Keratinocyte (primary cell): ENCODE results near the gene D2HGDH. TPM values are rescaled to one million over a fixed set of nuclear protein-coding genes. Genes with fewer than 3 reads are reported as not detected.
"Not testable (repeated sequence)": the region's sequence is repeated elsewhere in the genome, so short reads cannot be mapped to it uniquely, and the experiment has no call there.

ENCODE experiments used
- DNase-seq: peaks from one replicate; pipeline ENCODE4 v3.0.0-alpha.2; 2011; ENCODE audit warnings: low read depth, missing footprints, low spot score
- FAIRE-seq: peaks from 2 replicates; lab custom pipeline; 2011; peaks lifted over from hg19 to GRCh38; lab: Jason Lieb, UNC
- H2AFZ ChIP-seq: 2 replicates; pipeline ENCODE4 v1.6.0; 2012; ENCODE audit warnings: low read length, control low read depth, inconsistent platforms; ENCODE audit not compliant: control insufficient read depth
- H3K27ac ChIP-seq: 2 replicates; pipeline ENCODE4 v1.5.1; 2011; ENCODE audit warnings: low read length; ENCODE audit not compliant: control insufficient read depth, insufficient read depth
- H3K27me3 ChIP-seq: 3 replicates; pipeline ENCODE4 v1.6.0; 2011; ENCODE audit warnings: low read length; ENCODE audit not compliant: control insufficient read depth, insufficient read depth; ENCODE audit errors: extremely low read depth
- H3K36me3 ChIP-seq, 2 experiments: 2 replicates in 1 of 2; 3 replicates in 1 of 2; pipeline ENCODE4 v1.5.1; 2011; ENCODE audit warnings: low read length in 2 of 2, mild to moderate bottlenecking in 1 of 2; ENCODE audit not compliant: control insufficient read depth in 2 of 2, insufficient read depth in 2 of 2; ENCODE audit errors: extremely low read depth in 1 of 2
- H3K4me1 ChIP-seq: 3 replicates; pipeline ENCODE4 v1.5.1; 2011; ENCODE audit warnings: low read length; ENCODE audit not compliant: control insufficient read depth, insufficient read depth; ENCODE audit errors: extremely low read depth
- H3K4me2 ChIP-seq: 3 replicates; pipeline ENCODE4 v1.6.0; 2011; ENCODE audit warnings: low read depth, low read length; ENCODE audit not compliant: control insufficient read depth, insufficient read depth; ENCODE audit errors: extremely low read depth
- H3K4me3 ChIP-seq, 3 experiments: fragments of 200-600 bp in 1 of 3; sonication (generic) in 1 of 3; 2 replicates in 2 of 3; 3 replicates in 1 of 3; pipeline ENCODE4 v1.5.1; 2011 to 2016; ENCODE audit warnings: low read length in 3 of 3, mild to moderate bottlenecking in 3 of 3, control low read depth in 2 of 3, inconsistent platforms in 1 of 3, low read depth in 1 of 3, mixed read lengths in 1 of 3, mixed run types in 1 of 3, moderate library complexity in 1 of 3; ENCODE audit not compliant: control insufficient read depth in 2 of 3, insufficient read depth in 2 of 3; ENCODE audit errors: extremely low read depth in 1 of 3
- H3K79me2 ChIP-seq: 2 replicates; pipeline ENCODE4 v1.6.0; 2012; ENCODE audit warnings: low read length; ENCODE audit not compliant: control insufficient read depth, insufficient read depth
- H3K9ac ChIP-seq: 3 replicates; pipeline ENCODE4 v1.6.0; 2011; ENCODE audit warnings: low read length; ENCODE audit not compliant: control insufficient read depth, insufficient read depth; ENCODE audit errors: extremely low read depth
- H3K9me1 ChIP-seq: 3 replicates; pipeline ENCODE4 v1.6.0; 2011; ENCODE audit warnings: low read length; ENCODE audit not compliant: control insufficient read depth, insufficient read depth; ENCODE audit errors: extremely low read depth
- H3K9me3 ChIP-seq: 2 replicates; pipeline ENCODE4 v1.5.1; 2012; ENCODE audit warnings: low read depth, low read length; ENCODE audit not compliant: control insufficient read depth
- H4K20me1 ChIP-seq: 3 replicates; pipeline ENCODE4 v1.6.0; 2011; ENCODE audit warnings: low read length; ENCODE audit not compliant: control insufficient read depth, insufficient read depth; ENCODE audit errors: extremely low read depth
- CTCF ChIP-seq, 3 experiments: IDR thresholded peaks in 1 of 3; conservative IDR thresholded peaks in 1 of 3; optimal IDR thresholded peaks in 1 of 3; 2 replicates in 2 of 3; 3 replicates in 1 of 3; pipeline versions ENCODE3 to v1.5.1; 2011; ENCODE audit warnings: low read length in 3 of 3, mild to moderate bottlenecking in 3 of 3, moderate library complexity in 2 of 3, control low read depth in 1 of 3, inconsistent platforms in 1 of 3; ENCODE audit not compliant: insufficient read depth in 2 of 3; ENCODE audit errors: extremely low read depth in 1 of 3
- EZH2 ChIP-seq: IDR thresholded peaks from one replicate; pipeline ENCODE4 v1.6.1; 2012; ENCODE audit warnings: inconsistent platforms, mild to moderate bottlenecking, low read length, moderate library complexity
- dilution Hi-C: fragments of 300-500 bp; cut with MboI; formaldehyde crosslinking; loops from one replicate; pipeline ENCODE4 v1.7.0; 2020; ENCODE audit warnings: low sequenced_read_pairs; ENCODE audit not compliant: extremely low pct_ligation_motif_present
- polyA plus RNA-seq, 5 experiments: library from polyadenylated mRNA; depleted of rRNA in 3 of 5; stranded (reverse) in 3 of 5; stranded (forward) in 1 of 5; unstranded in 1 of 5; fragments of >200 nt; gene quantifications; 1 replicate in 1 of 5; 2 replicates in 3 of 5; 3 replicates in 1 of 5; pipeline versions ENCODE4 v1.2.1 to v1.2.3, GENCODE V29; 2011 to 2012; ENCODE audit warnings: missing spikeins in 2 of 5, low read depth in 1 of 5, low replicate concordance in 1 of 5

D2HGDH gene
- polyA plus RNA-seq, 1 donor (not counting 4 experiments of a cell fraction or from before 2014, with no cell fraction given) = 5.4 TPM

GRCh38 chr2:241817126-241817820 is 82.8 kb downstream of the D2HGDH start:
- H2AFZ ChIP-seq = no peak overlapping the region
- no peak overlapping the region for H3K4me2 ChIP-seq
- no peak overlapping the region for H3K27ac ChIP-seq
- no peak overlapping the region for H3K9ac ChIP-seq
- H4K20me1 ChIP-seq = no peaks in the 10 kb centered on the region
- no peaks in the 10 kb centered on the region for H3K9me3 ChIP-seq
- H3K27me3 ChIP-seq = peaks cover 12% of the 10 kb centered on the region
- no peaks in the 10 kb centered on the region for H3K4me1 ChIP-seq
- H3K9me1 ChIP-seq = no peaks in the 10 kb centered on the region
- no peaks in the 10 kb centered on the region for H3K36me3 ChIP-seq
- FAIRE-seq (no peak), DNase-seq (no peak)
- H3K4me3 ChIP-seq = no peak overlapping the region
- TF ChIP-seq CTCF (optimal IDR thresholded peaks at IDR 0.05 in 1 of 3, IDR thresholded peaks at IDR 0.05 in 1 of 3, conservative IDR thresholded peaks at IDR 0.05 in 1 of 3; ENCODE audit: extremely low read depth in 1 of 3, insufficient read depth in 2 of 3, low read length in 3 of 3) (no peak), EZH2 (no peak)
- dilution Hi-C loops = no loop called here
- no peaks in the 10 kb centered on the region for H3K79me2 ChIP-seq

- H3K27me3 ChIP-seq = peaks cover 12% of the 10 kb centered on the region
Measured at GRCh38 chr2:241817821-241818215, 83.4 kb downstream of the D2HGDH start.

More at GRCh38 chr2:241817821-241818215, 83.4 kb downstream of the D2HGDH start:
- H3K9me1 ChIP-seq, H3K79me2 ChIP-seq, DNase-seq, H4K20me1 ChIP-seq, H3K36me3 ChIP-seq, dilution Hi-C loops, H3K9me3 ChIP-seq, H3K4me2 ChIP-seq, H3K4me1 ChIP-seq, FAIRE-seq, H2AFZ ChIP-seq, H3K27ac ChIP-seq, H3K9ac ChIP-seq, H3K4me3 ChIP-seq: not testable (repeated sequence)

Other genes with a start within 250 kb of the D2HGDH start
- 237 to 339 TPM (median 242 TPM) in 3 replicates for gene STK25, start 226.0 kb upstream of the D2HGDH start, polyA plus RNA-seq
- gene BOK, start 175.9 kb upstream of the D2HGDH start, polyA plus RNA-seq = 15.4 to 25.5 TPM (median 21.7 TPM) in 3 replicates
- gene THAP4, start 97.5 kb upstream of the D2HGDH start, polyA plus RNA-seq = 30.3 to 39.5 TPM (median 36.2 TPM) in 3 replicates
- gene ATG4B, start 96.9 kb upstream of the D2HGDH start, polyA plus RNA-seq = 69.0 to 96.0 TPM (median 72.3 TPM) in 3 replicates
- gene DTYMK, start 47.8 kb upstream of the D2HGDH start, polyA plus RNA-seq = 19.4 to 32.1 TPM (median 31.6 TPM) in 3 replicates
- gene ING5, start 32.6 kb upstream of the D2HGDH start, polyA plus RNA-seq = 17.3 to 21.1 TPM (median 19.1 TPM) in 3 replicates
- gene GAL3ST2, start 42.2 kb downstream of the D2HGDH start, polyA plus RNA-seq = 0.05 TPM in 1 of 3 replicates, not detected in the others
- gene NEU4, start 74.6 kb downstream of the D2HGDH start, polyA plus RNA-seq = not detected in 3 replicates
- not detected in 3 replicates for gene PDCD1, start 124.3 kb downstream of the D2HGDH start, polyA plus RNA-seq
- not detected in 3 replicates for gene RTP5, start 135.1 kb downstream of the D2HGDH start, polyA plus RNA-seq